Right hindlimb (tissue), 1 donor: ENCODE measurements around the gene PADI4.
"Not testable (repeated sequence)": the region's sequence is repeated elsewhere in the genome, so short reads cannot be mapped to it uniquely, and the experiment has no call there.

Experiments used
- DNase-seq: peaks from one replicate; pipeline ENCODE4 v3.0.0-alpha.2; 2018

The PADI4 gene

DNA sequence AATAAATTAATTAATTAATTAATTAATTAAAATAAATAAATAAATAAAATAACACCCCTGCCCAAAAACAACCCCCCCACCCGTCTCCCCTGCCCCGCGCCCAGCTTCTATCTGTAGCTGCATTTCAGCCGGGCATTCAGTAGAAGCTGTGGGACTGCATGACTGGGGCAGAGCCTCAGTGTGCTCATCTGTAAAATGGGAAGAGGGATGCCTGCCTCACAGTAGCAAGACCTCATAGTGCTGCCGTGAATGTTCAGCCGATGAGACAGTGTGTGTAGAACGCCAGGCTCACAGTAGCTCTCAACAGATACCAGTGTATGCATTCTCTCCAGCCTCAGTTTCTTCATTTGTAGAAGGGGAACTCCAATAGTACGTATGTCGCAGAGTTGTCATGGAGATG lies 8.7 kb downstream of the PADI4 start:
- DNase-seq: no peak

DNA sequence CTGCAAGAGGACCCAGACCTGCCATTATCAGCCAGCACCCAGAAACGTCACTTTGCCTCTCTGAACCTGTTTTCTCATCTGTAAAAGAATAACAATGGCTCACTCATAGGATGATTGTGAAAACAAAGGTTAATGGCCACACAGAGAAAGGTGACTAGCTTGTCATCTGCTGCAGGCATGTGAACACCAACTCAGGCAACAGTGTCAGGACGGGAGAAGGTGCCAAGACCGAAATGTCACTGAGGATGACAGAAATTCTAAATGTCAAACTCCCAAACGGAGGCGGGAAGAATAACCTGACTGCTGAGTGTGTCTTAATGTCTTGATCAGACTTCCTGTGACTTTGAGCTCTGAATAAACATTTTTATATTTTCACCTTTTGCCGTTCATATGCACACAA lies 10.3 kb downstream of the PADI4 start:
- no peak for DNase-seq

DNA sequence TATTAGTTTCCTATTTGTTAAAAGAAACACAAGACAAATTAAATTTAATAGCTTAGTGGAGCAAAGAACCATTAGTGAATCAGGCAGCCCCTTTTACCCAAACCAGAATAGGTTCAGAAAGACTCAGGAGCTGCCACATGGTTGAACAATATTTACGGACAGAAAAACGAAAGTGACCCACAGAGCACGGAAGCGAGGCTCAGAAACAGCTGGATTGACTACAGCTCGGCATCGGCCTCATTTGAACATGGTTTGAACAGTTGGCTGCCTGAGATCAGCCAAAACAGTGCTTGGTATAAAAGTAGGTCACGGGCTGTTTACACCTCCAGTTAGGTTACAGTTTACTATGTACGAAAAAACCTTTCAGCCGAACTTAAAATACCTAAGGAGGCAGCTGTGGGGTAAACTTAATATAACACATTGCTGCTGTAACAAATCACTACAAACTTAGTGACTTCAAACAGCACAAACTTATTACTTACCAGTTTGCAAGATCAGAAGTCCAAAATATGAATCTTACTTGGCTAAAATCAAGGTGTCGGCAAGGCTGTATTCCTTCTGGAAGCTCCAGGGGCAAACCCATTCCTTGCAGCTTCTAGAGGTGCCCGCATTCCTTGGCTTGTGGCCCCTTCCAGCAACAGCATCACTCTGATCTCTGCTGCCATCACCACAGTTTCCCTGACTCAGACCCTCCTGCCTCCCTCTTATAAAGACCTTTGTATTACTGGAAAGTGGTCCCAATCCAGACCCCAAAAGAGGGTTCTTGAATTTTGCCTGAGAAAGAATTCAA lies 11.8 kb downstream of the PADI4 start:
- DNase-seq: no peak

DNA sequence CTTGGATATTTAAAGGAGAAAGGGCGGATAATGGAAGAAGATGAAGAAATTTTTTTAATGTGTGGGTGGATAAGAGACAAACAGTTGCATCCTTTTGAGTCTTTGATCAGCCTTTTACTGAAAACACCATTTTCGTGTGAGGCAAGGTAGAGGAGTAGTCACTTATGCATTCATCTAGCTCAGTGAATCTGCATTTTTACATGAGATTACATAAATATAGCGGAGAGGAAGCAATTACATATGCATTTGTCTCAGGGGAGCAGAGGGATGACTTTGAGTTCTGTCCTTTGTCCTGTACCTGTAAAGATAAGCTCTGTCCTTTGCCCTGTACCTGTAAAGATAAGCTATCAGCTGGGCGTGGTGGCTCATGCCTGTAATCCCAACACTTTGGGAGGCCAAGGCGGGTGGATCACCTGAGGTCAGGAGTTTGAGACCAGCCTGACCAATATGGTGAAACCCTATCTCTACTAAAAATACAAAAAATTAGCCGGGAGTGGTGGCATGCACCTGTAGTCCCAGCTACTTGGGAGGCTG lies 13.9 kb downstream of the PADI4 start:
- DNase-seq: not testable (repeated sequence)

GRCh38 chr1:17328855-17329254 lies 20.9 kb downstream of the PADI4 start:
- DNase-seq: no peak

GRCh38 chr1:17329610-17330009 lies 21.6 kb downstream of the PADI4 start:
- no peak for DNase-seq

GRCh38 chr1:17330856-17331255 lies 22.9 kb downstream of the PADI4 start:
- no peak for DNase-seq

DNA sequence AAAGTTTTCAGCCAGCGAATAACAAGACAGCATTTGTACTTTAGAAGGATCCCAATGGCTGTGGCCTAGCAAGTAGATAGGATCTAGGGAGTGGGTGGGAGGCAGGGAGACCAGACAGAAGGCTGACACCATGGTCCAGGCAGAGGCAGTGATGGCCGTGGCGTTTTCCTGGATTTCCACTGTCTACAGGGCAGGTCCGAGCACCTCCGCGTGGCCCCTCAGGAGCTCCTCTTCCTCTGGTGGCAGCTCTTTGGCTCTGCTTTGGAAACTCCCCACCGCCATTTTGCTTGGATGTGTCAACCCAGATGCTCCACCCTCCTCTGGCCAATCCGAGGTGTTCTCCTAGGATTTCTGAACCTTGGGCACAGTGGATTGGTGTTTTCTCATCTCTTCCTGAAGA lies 25.1 kb downstream of the PADI4 start:
- DNase-seq: no peak

DNA sequence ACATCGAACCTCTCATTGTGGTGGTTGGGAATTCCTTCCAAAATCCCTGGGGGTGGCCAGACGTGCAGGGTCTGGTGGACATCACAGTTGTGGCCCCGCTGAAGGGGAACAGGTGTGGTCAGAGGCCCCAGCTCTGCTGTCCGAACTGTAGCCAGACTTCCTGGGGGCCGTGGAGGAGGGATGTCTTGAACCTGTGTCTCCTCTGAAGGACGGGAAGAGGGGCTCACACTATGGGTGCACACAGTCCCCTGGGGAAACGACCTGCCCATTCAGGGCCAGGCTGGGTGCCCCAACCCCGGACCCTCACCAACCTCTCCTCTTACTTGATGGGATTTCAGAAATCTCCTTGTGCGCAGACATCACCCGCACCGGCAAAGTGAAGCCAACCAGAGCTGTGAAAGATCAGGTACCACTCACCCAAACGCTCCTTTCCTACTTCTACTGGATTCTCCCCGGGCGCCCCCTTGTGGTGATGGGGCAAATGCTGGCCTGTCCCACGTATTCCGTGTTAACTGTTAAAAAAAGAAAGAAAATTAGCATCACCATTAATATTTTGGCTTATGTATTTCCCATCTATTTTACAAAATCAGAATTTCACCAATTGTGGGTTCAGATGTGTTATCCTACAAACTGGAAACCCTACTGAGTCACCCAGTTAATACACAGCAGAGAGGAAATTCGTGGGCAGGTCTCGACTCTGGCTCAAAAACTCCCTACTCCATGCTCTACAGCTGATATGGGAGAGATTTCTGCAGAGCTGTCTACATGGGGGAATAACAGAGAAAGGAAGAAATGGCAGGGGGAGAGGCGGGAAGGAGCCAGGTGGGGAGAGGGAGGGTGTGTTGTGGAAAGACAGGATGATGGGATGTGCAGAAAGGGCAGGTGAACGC lies 28.1 kb downstream of the PADI4 start:
- DNase-seq: peak; percentile 36

GRCh38 chr1:17338706-17339493 lies 30.9 kb downstream of the PADI4 start:
- no peak for DNase-seq

GRCh38 chr1:17339521-17339920 lies 31.5 kb downstream of the PADI4 start:
- DNase-seq: no peak

GRCh38 chr1:17340358-17340757 lies 32.4 kb downstream of the PADI4 start:
- no peak for DNase-seq

- DNase-seq: no peak
Measured at GRCh38 chr1:17342014-17342441, 34.0 kb downstream of the PADI4 start.

DNA sequence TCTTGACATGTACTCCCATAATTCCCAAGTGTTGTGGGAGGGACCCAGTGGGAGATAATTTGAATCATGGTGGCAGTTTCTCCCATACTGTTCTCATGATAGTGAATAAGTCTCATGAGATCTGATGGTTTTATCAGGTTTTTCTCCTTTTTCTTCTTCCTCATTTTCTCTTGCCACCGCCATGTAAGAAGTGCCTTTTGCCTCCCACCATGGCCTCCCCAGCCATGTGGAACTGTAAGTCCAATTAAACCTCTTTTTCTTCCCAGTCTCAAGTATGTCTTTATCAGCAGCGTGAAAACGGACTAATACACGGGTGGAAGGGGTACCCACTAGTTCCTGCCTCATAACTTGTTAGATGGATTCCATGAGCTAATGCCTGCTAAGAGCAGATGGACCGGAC lies 37.5 kb downstream of the PADI4 start:
- not testable (repeated sequence) for DNase-seq

GRCh38 chr1:17346046-17346789 lies 38.2 kb downstream of the PADI4 start:
- DNase-seq: no peak

GRCh38 chr1:17347769-17348592 lies 40.0 kb downstream of the PADI4 start:
- no peak for DNase-seq

DNA sequence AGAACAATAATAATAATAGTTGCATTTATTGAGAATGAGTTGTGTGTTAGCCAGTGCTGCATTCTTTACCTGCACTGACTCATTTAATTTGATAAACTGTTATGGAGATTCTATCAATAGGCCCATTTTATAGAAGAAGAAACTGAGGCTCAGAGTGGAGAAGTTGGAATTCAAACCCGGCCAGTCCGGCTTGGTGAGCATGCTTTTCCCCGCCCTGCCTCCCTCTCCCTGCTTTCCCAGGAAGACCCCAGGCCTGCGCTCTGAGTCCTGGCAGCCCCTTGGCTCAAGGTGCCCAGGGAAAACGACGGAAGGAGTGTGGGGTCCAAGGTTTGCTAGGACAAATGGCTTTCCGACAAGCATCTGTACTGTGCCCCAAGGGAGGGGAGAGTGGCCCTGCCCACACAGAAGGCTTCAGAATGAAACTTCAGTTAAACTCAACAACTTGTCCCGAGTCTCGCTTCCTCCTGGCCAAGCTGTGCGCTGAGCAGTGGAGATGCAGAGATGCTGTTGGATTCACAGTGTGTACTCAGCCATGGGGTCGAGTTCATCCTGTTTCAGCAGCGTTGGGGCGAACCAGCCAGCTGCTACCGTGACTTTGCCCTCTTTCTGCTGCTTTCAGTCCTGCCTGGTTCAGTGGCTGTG lies 40.7 kb downstream of the PADI4 start:
- DNase-seq: no peak

DNA sequence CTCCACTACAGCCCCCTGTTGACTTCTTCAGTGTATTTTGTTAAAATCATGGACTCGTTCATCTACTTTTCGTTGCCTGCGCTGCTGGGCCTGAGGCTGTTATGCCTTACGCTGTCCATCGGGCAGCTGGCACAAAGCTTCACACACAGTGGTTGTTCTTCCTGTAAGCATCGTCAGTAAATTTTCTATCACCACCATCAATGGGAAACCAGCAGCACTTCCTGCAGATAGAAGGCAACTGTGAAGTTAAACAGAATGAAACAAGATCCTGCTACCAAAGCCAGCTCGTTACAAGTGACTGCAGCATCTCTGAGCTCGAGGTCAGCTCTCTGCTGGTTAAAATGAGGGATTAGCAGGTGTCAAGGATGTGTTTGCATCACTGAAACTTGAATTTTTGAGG lies 42.1 kb downstream of the PADI4 start:
- DNase-seq: no peak

GRCh38 chr1:17350928-17351446 lies 43.0 kb downstream of the PADI4 start:
- DNase-seq: no peak

- DNase-seq: no peak
Measured at GRCh38 chr1:17351598-17352324, 43.8 kb downstream of the PADI4 start.
